Osteoblast (primary cell): ENCODE measurements around the gene OR51V1. TPM values are rescaled to one million over a fixed set of nuclear protein-coding genes. Genes with fewer than 3 reads are reported as not detected.

Source experiments
- DNase-seq: peaks from one replicate; pipeline ENCODE4 v3.0.0; 2011; ENCODE audit warnings: low spot score, mixed read lengths; ENCODE audit not compliant: insufficient read length; ENCODE audit errors: missing footprints
- H2AFZ ChIP-seq: 2 replicates; pipeline ENCODE4 v1.6.0; 2011; ENCODE audit warnings: mild to moderate bottlenecking, low read length
- H3K27ac ChIP-seq: 2 replicates; pipeline ENCODE4 v1.5.1; 2011; ENCODE audit warnings: mild to moderate bottlenecking, low read depth, low read length, moderate library complexity
- H3K27me3 ChIP-seq: 2 replicates; pipeline ENCODE4 v1.6.0; 2012; ENCODE audit warnings: mild to moderate bottlenecking, control low read depth, inconsistent platforms, low read length, moderate library complexity; ENCODE audit not compliant: insufficient read depth
- H3K36me3 ChIP-seq: 2 replicates; pipeline ENCODE4 v1.5.1; 2011; ENCODE audit warnings: mild to moderate bottlenecking, low read length, control low read depth, moderate library complexity; ENCODE audit not compliant: insufficient read depth
- H3K4me1 ChIP-seq: 2 replicates; pipeline ENCODE4 v1.5.1; 2011; ENCODE audit warnings: mild to moderate bottlenecking, low read length, control low read depth, moderate library complexity; ENCODE audit not compliant: insufficient read depth
- H3K4me2 ChIP-seq: 2 replicates; pipeline ENCODE4 v1.6.0; 2011; ENCODE audit warnings: mild to moderate bottlenecking, low read length; ENCODE audit not compliant: insufficient read depth
- H3K4me3 ChIP-seq: fragments of 200-600 bp; sonication (generic); 3 replicates; pipeline ENCODE4 v1.5.1; 2012; ENCODE audit warnings: mild to moderate bottlenecking, low read length, inconsistent platforms; ENCODE audit not compliant: insufficient read depth
- H3K79me2 ChIP-seq: 2 replicates; pipeline ENCODE4 v1.6.0; 2012; ENCODE audit warnings: mild to moderate bottlenecking, low read length, control low read depth, inconsistent platforms; ENCODE audit not compliant: insufficient read depth
- H3K9me3 ChIP-seq: 2 replicates; pipeline ENCODE4 v1.5.1; 2011; ENCODE audit warnings: low read depth, low read length, control low read depth
- H4K20me1 ChIP-seq: 2 replicates; pipeline ENCODE4 v1.6.0; 2012; ENCODE audit warnings: mild to moderate bottlenecking, low read length, control low read depth; ENCODE audit not compliant: insufficient read depth
- total RNA-seq: library from RNA; depleted of rRNA; stranded (reverse); fragments of >200 nt; gene quantifications from 2 replicates; pipeline ENCODE4 v1.2.3, GENCODE V29; 2012
- TF ChIP-seq, protein P1 (sequence below): IDR thresholded peaks from 2 replicates; pipeline ENCODE4 v1.5.1; 2011; ENCODE audit warnings: mild to moderate bottlenecking, low read depth, low read length, moderate library complexity; ENCODE audit errors: extremely low read depth

The OR51V1 gene
- total RNA-seq, 1 donor, result not detected

DNA sequence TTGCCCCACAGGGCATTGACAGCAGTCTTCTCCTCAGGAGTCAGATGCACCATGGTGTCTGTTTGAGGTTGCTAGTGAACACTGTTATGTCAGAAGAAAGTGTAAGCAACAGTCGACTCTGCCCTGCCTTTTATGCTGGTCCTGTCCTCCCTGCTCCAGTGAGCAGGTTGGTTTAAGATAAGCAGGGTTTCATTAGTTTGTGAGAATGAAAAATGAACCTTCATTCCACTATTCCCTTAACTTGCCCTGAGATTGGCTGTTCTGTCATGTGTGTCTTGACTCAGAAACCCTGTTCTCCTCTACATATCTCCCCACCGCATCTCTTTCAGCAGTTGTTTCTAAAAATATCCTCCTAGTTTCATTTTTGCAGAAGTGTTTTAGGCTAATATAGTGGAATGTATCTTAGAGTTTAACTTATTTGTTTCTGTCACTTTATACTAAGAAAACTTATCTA lies 33.9 kb upstream of the OR51V1 start, which contains the start of gene HBD:
Gene HBD, minus strand, starts transcription at position 103 of the 454 bp plus-strand sequence. Its CDS starts 50 bp downstream, at position 53.
- no peaks in the 10 kb centered on the region for H3K79me2 ChIP-seq
- TF ChIP-seq, protein P1, sequence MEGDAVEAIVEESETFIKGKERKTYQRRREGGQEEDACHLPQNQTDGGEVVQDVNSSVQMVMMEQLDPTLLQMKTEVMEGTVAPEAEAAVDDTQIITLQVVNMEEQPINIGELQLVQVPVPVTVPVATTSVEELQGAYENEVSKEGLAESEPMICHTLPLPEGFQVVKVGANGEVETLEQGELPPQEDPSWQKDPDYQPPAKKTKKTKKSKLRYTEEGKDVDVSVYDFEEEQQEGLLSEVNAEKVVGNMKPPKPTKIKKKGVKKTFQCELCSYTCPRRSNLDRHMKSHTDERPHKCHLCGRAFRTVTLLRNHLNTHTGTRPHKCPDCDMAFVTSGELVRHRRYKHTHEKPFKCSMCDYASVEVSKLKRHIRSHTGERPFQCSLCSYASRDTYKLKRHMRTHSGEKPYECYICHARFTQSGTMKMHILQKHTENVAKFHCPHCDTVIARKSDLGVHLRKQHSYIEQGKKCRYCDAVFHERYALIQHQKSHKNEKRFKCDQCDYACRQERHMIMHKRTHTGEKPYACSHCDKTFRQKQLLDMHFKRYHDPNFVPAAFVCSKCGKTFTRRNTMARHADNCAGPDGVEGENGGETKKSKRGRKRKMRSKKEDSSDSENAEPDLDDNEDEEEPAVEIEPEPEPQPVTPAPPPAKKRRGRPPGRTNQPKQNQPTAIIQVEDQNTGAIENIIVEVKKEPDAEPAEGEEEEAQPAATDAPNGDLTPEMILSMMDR, result no peak
- DNase-seq, result peak; percentile 57
- peak within 1 kb of the TSS; percentile 42 for H3K4me2 ChIP-seq
- H3K27me3 ChIP-seq, result no peaks in the 10 kb centered on the region
- H3K4me1 ChIP-seq, result no peaks in the 10 kb centered on the region
- peak within 1 kb of the TSS; percentile 67 for H2AFZ ChIP-seq
- H3K4me3 ChIP-seq, result no peak within 1 kb of the TSS
- no peaks in the 10 kb centered on the region for H3K36me3 ChIP-seq
- no peak within 1 kb of the TSS for H3K27ac ChIP-seq
- H4K20me1 ChIP-seq, result no peaks in the 10 kb centered on the region
- no peaks in the 10 kb centered on the region for H3K9me3 ChIP-seq

DNA sequence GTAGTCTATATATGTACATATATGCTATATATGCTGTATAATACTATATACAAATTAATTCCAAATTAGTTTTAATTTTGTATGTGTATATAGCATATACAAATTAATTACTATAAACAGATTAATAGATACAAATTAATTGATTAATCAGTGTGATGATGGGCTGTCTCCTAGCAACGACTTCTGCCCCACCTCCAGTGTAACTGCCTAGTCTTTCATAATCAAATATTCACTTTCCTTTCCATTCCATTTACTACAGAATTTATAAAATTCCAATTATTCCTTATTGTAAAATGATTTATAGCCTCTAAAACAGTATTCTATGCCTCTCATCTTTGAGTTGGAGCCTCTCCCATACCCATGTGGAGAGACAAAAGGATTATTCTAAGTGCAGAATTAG lies 32.8 kb upstream of the OR51V1 start:
- Histone ChIP-seq H3K36me3 (no peaks in the 10 kb centered on the region), H3K27ac (no peak overlapping the region), H3K27me3 (no peaks in the 10 kb centered on the region), H4K20me1 (no peaks in the 10 kb centered on the region), H3K9me3 (no peaks in the 10 kb centered on the region), H3K79me2 (no peaks in the 10 kb centered on the region), H3K4me1 (no peaks in the 10 kb centered on the region), H3K4me3 (no peak overlapping the region), H3K4me2 (no peak overlapping the region), H2AFZ (no peak overlapping the region)
- no peak for DNase-seq
- TF ChIP-seq, protein P1, result no peak

DNA sequence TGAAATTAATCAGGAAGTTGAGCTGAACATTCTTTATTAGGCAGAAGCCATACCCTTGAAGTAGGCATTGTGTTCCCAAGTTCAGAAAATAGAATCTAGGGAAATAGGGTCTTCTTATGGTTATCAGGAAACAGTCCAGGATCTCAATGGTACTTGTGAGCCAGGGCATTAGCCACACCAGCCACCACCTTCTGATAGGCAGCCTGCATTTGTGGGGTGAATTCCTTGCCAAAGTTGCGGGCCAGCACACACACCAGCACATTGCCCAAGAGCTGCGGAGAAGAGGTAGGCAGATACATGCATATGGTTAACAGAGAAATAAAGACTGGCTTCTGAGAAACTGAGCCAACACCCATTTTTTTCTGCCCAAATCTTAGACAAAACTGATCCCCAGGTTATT lies 32.3 kb upstream of the OR51V1 start:
- no peaks in the 10 kb centered on the region for H3K27me3 ChIP-seq
- DNase-seq, result peak; percentile 2
- no peaks in the 10 kb centered on the region for H3K9me3 ChIP-seq
- H3K36me3 ChIP-seq, result no peaks in the 10 kb centered on the region
- no peak overlapping the region for H3K27ac ChIP-seq
- no peak overlapping the region for H3K4me2 ChIP-seq
- H2AFZ ChIP-seq, result no peak overlapping the region
- TF ChIP-seq, protein P1, result no peak
- H4K20me1 ChIP-seq, result no peaks in the 10 kb centered on the region
- H3K4me1 ChIP-seq, result no peaks in the 10 kb centered on the region
- H3K4me3 ChIP-seq, result no peak overlapping the region
- no peaks in the 10 kb centered on the region for H3K79me2 ChIP-seq

DNA sequence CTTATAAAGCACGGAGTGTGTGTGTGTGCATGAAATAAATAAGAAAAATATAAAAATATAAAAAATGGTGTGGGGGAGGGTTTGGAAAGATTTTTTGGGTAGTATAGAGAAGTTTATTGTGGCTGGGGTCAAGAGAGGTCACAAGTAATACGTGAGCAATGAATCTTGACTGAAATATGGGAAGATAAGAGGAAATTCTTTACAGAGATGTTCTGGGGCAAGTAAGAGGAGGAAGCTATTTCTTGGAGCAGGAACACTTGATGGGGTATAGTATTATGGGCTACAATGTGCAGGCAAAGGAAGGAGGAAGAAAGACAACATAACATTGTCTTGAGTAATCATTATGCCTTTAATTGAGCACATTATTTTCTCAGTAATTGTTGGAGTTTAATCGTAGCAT lies 31.7 kb upstream of the OR51V1 start:
- Histone ChIP-seq H3K9me3 (no peaks in the 10 kb centered on the region), H4K20me1 (no peaks in the 10 kb centered on the region), H3K27me3 (no peaks in the 10 kb centered on the region), H3K4me1 (no peaks in the 10 kb centered on the region), H3K4me3 (no peak overlapping the region), H3K4me2 (no peak overlapping the region), H2AFZ (no peak overlapping the region), H3K27ac (no peak overlapping the region), H3K36me3 (no peaks in the 10 kb centered on the region), H3K79me2 (no peaks in the 10 kb centered on the region)
- TF ChIP-seq, protein P1, result no peak
- no peak for DNase-seq
